H1 (cell line): ENCODE measurements around the gene ZBTB48. TPM values are rescaled to one million over a fixed set of nuclear protein-coding genes. Genes with fewer than 3 reads are reported as not detected.

Experiments used
- ASH2L ChIP-seq: fragments of 200-600, 300-600 bp; sonication (generic); IDR thresholded peaks from one replicate; pipeline ENCODE4 v1.7.1; 2017; ENCODE audit warnings: low read length
- ATF3 ChIP-seq: IDR thresholded peaks from 2 replicates; pipeline ENCODE4 v1.6.1; 2011; ENCODE audit warnings: low read depth, mild to moderate bottlenecking, low read length; ENCODE audit not compliant: insufficient read depth
- BACH1 ChIP-seq: IDR thresholded peaks from 2 replicates; pipeline ENCODE4 v1.6.1; 2012; ENCODE audit warnings: low read length, improper control_type of control experiment
- CHD1 ChIP-seq: IDR thresholded peaks from 2 replicates; pipeline ENCODE4 v1.6.1; 2012; ENCODE audit warnings: low read depth, low read length, improper control_type of control experiment
- CTCF ChIP-seq, 3 experiments: IDR thresholded peaks; 1 replicate in 2 of 3; 2 replicates in 1 of 3; pipeline versions ENCODE4 v1.5.1 to v1.6.1; 2011; ENCODE audit warnings: low read length in 3 of 3, mild to moderate bottlenecking in 3 of 3, inconsistent platforms in 2 of 3, low read depth in 1 of 3, moderate library complexity in 1 of 3; ENCODE audit not compliant: insufficient read depth in 1 of 3; ENCODE audit errors: control extremely low read depth in 1 of 3
- EP300 ChIP-seq, 2 experiments: IDR thresholded peaks; 1 replicate in 1 of 2; 2 replicates in 1 of 2; pipeline ENCODE4 v1.6.1; 2011 to 2012; ENCODE audit warnings: low read depth in 2 of 2, low read length in 2 of 2, mild to moderate bottlenecking in 2 of 2, borderline replicate concordance in 1 of 2, inconsistent platforms in 1 of 2, moderate library complexity in 1 of 2
- GABPA ChIP-seq: IDR thresholded peaks from 2 replicates; pipeline ENCODE4 v1.6.1; 2011; ENCODE audit warnings: mild to moderate bottlenecking, low read length, moderate library complexity, borderline replicate concordance; ENCODE audit not compliant: insufficient read depth
- GTF2F1 ChIP-seq: IDR thresholded peaks from 2 replicates; pipeline ENCODE4 v1.6.1; 2012; ENCODE audit warnings: low read depth, low read length, improper control_type of control experiment, borderline replicate concordance
- JUND ChIP-seq: IDR thresholded peaks from 2 replicates; pipeline ENCODE4 v1.6.1; 2011; ENCODE audit warnings: mild to moderate bottlenecking, improper control_type of control experiment, low read length
- KDM5A ChIP-seq: fragments of 200-600 bp; IDR thresholded peaks from 2 replicates; pipeline ENCODE4 v1.7.1; 2012; ENCODE audit warnings: mild to moderate bottlenecking, low read length, inconsistent platforms, mixed read lengths
- MAFK ChIP-seq: IDR thresholded peaks from 2 replicates; pipeline ENCODE4 v1.6.1; 2012; ENCODE audit warnings: low read depth, mild to moderate bottlenecking, improper control_type of control experiment, low read length
- MAX ChIP-seq: IDR thresholded peaks from 2 replicates; pipeline ENCODE4 v1.6.1; 2012; ENCODE audit warnings: inconsistent platforms
- POU5F1 ChIP-seq: IDR thresholded peaks from 2 replicates; pipeline ENCODE4 v1.6.1; 2011; ENCODE audit warnings: low read depth, mild to moderate bottlenecking, low read length, moderate library complexity
- RXRA ChIP-seq: IDR thresholded peaks from 2 replicates; pipeline ENCODE4 v1.6.1; 2011; ENCODE audit warnings: low read depth, mild to moderate bottlenecking, low read length, moderate library complexity; ENCODE audit not compliant: insufficient read depth
- SP1 ChIP-seq: IDR thresholded peaks from 2 replicates; pipeline ENCODE4 v1.6.1; 2011; ENCODE audit warnings: low read depth, low read length
- SRF ChIP-seq: IDR thresholded peaks from 2 replicates; pipeline ENCODE4 v1.6.1; 2011; ENCODE audit warnings: mild to moderate bottlenecking, low read depth, low read length, moderate library complexity
- polyA plus RNA-seq, 7 experiments: library from polyadenylated mRNA; depleted of rRNA in 3 of 7; stranded (reverse) in 5 of 7; unstranded in 2 of 7; fragments of >200 nt in 5 of 7; fragments of 200-250 nt in 2 of 7; gene quantifications; 1 replicate in 5 of 7; 2 replicates in 1 of 7; 4 replicates in 1 of 7; pipeline versions ENCODE4 v1.2.1 to v1.2.3, GENCODE V29; 2011 to 2013; ENCODE audit warnings: missing spikeins in 2 of 7, mixed read lengths in 2 of 7
- total RNA-seq: library from RNA; stranded (reverse); fragmentation: NEBNext Ultra II Directional; extraction: Animal tissue kit (Norgen Biotek cat#: 25700); gene quantifications from 2 replicates; pipeline ENCODE4 v1.2.1, GENCODE V29; 2021

ZBTB48 gene
- total and polyA plus RNA-seq, 2 of the 8 experiments (the other 6 are each of a cell fraction or from before 2014, with no cell fraction given), result 28.2 to 28.8 TPM

GRCh38 chr1:6602669-6603237 is 23.0 kb downstream of the ZBTB48 start, which contains the start of gene KLHL21 (continued):
- TF ChIP-seq ASH2L (no peak), EP300 (IDR thresholded peaks at IDR 0.05; ENCODE audit: borderline replicate concordance in 1 of 2, low read depth in 2 of 2, low read length in 2 of 2) (no peak), GABPA (no peak), ATF3 (no peak), CTCF (IDR thresholded peaks at IDR 0.05; ENCODE audit: control extremely low read depth in 1 of 3, insufficient read depth in 1 of 3, low read depth in 1 of 3, low read length in 3 of 3) (peak in 1 of 3 experiments; percentile 0; a peak in 1 of 4 replicates), POU5F1 (no peak), MAX (no peak; the same call in 1 of the 2 replicates), KDM5A (no peak), SRF (no peak), MAFK (no peak), CHD1 (no peak), SP1 (no peak), JUND (peak; percentile 44; the same call in 1 of the 2 replicates), RXRA (no peak), GTF2F1 (no peak), BACH1 (peak; percentile 80)
